ENCODE measurements around the gene CPA1. TPM values are rescaled to one million over a fixed set of nuclear protein-coding genes. Genes with fewer than 3 reads are reported as not detected.
A peak's percentile ranks its signal among the peaks of the same experiment; 100 is the strongest.

The CPA1 gene
- total RNA-seq (2014; rRNA removed) = 0.23 TPM in 1 of 2 replicates, not detected in the other
- polyA plus RNA-seq (2012) = 0.28 TPM

- DNase-seq (ENCODE audit: low read depth) = peak; percentile 36
These were observed at the start of gene CPA1 for GRCh38 chr7:130379921-130380860. CPA1 (plus strand) TSS chr7:130380494; CDS start chr7:130380521, 27 bp downstream.

- DNase-seq (ENCODE audit: low read depth) = no peak
These were observed 47.8 kb upstream of the CPA1 start for GRCh38 chr7:130332259-130333053.

GRCh38 chr7:130333832-130334231 is 46.5 kb upstream of the CPA1 start:
- no peak for DNase-seq (ENCODE audit: low read depth)

- DNase-seq (ENCODE audit: low read depth) = no peak
These were observed 46.0 kb upstream of the CPA1 start for GRCh38 chr7:130334274-130334673.

GRCh38 chr7:130337410-130337971 is 42.8 kb upstream of the CPA1 start:
- no peak for DNase-seq (ENCODE audit: low read depth)

- DNase-seq (ENCODE audit: low read depth) = no peak
These were observed 42.1 kb upstream of the CPA1 start for GRCh38 chr7:130338233-130338632.

GRCh38 chr7:130341882-130342281 is 38.4 kb upstream of the CPA1 start:
- DNase-seq (ENCODE audit: low read depth) = no peak

- DNase-seq (ENCODE audit: low read depth) = no peak
These were observed 37.5 kb upstream of the CPA1 start for GRCh38 chr7:130342701-130343380.

- DNase-seq (ENCODE audit: low read depth) = no peak
These were observed 35.9 kb upstream of the CPA1 start, which contains the start of gene CPA5 for GRCh38 chr7:130344271-130344866. CPA5 (plus strand) TSS chr7:130344816; CDS start chr7:130346486, 1,670 bp downstream.

- DNase-seq (ENCODE audit: low read depth) = peak; percentile 44
These were observed 35.2 kb upstream of the CPA1 start for GRCh38 chr7:130345136-130345535.

- no peak for DNase-seq (ENCODE audit: low read depth)
These were observed 34.6 kb upstream of the CPA1 start for GRCh38 chr7:130345725-130346124.

GRCh38 chr7:130346177-130346905 is 34.0 kb upstream of the CPA1 start:
- no peak for DNase-seq (ENCODE audit: low read depth)

GRCh38 chr7:130346941-130347340 is 33.4 kb upstream of the CPA1 start:
- no peak for DNase-seq (ENCODE audit: low read depth)

- DNase-seq (ENCODE audit: low read depth) = no peak
These were observed 30.1 kb upstream of the CPA1 start for GRCh38 chr7:130349911-130350782.

GRCh38 chr7:130350945-130351790 is 29.1 kb upstream of the CPA1 start:
- DNase-seq (ENCODE audit: low read depth) = no peak

- DNase-seq (ENCODE audit: low read depth) = no peak
These were observed 28.6 kb upstream of the CPA1 start for GRCh38 chr7:130351791-130352090.

- DNase-seq (ENCODE audit: low read depth) = peak; percentile 74
These were observed 27.9 kb upstream of the CPA1 start for GRCh38 chr7:130352194-130353074.
